ENCODE data around the gene ADCY2.

DNA sequence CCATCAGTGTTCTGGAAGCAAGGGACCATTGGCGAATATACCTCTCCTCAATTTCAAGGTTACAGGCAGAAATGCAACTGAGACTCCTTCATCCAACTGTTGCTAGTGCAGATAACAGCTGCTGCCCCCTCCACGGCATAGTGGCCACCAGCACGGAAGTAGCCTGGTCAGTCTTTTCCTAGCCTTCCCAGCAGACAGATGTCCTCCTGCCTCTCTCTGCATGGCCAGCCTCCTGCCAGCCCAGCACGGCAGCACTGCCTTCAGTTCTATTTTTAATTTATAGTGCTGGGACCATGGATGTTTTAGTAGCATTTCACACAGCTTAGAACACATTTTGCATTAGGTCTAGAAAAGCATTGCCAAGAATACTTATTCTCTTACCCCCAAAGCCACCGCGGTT is 266.4 kb downstream of the ADCY2 start:
- TF ChIP-seq, protein P1, sequence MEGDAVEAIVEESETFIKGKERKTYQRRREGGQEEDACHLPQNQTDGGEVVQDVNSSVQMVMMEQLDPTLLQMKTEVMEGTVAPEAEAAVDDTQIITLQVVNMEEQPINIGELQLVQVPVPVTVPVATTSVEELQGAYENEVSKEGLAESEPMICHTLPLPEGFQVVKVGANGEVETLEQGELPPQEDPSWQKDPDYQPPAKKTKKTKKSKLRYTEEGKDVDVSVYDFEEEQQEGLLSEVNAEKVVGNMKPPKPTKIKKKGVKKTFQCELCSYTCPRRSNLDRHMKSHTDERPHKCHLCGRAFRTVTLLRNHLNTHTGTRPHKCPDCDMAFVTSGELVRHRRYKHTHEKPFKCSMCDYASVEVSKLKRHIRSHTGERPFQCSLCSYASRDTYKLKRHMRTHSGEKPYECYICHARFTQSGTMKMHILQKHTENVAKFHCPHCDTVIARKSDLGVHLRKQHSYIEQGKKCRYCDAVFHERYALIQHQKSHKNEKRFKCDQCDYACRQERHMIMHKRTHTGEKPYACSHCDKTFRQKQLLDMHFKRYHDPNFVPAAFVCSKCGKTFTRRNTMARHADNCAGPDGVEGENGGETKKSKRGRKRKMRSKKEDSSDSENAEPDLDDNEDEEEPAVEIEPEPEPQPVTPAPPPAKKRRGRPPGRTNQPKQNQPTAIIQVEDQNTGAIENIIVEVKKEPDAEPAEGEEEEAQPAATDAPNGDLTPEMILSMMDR (IDR thresholded peaks at IDR 0.05): no peak
- no peak for TF ChIP-seq POLR2A (IDR thresholded peaks at IDR 0.05)
- no peak for TF ChIP-seq POLR2AphosphoS5 (IDR thresholded peaks at IDR 0.05)

All from prostate gland (tissue), 2 donors.